HG02678 (cell line): ENCODE measurements around the gene ZNF354C.
"Not testable (repeated sequence)": the region's sequence is repeated elsewhere in the genome, so short reads cannot be mapped to it uniquely, and the experiment has no call there.

ENCODE experiments used
- ATAC-seq: cut with Tn5 transposase; IDR thresholded peaks from one replicate; pipeline ENCODE4 v1.9.1; 2021; ENCODE audit warnings: mild to moderate bottlenecking, moderate library complexity; ENCODE audit not compliant: unreplicated experiment

The ZNF354C gene

DNA sequence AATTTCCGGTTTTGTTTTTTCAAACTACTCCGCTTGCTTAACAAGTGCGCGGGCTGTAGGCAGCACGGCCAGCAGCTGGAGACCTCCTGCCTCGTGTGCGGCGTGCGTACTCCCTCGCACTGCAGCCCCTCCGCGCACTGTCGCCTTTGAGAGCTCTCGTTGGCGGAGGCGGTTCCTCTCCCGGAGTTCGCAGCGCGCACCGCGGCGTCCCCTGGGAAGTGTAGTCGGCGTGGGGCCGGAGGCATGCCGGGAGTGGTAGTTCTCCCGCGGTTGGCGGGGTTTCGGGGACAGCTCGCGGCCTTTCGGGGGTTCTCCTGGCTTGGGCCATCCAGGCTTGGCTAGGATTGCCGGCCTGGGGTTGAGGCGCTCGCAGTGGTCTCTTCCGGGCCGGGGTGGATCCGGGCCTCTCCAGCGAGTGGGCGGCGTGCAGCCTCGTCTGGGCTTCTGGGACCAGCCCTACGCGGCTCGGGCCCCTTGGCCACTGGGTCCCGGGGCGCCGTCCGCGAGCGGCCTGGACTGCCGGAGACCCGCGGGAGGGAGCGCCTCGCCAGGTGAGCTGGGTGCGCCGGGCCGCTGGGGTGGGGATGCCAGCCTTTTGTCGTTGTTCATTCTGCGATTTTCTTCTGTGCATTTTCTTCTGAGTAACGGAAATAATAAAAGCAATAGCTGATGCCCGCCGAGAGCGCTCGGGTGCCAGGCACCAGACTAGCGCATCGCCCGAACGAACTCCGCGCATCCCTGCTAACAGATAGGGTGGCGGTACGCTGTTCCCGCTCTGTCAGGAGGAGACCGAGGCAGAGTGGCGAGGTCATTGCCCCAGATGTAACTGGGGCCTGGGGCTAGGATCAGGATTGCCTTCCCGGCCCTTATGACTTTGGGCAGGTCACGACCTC lies at the start of gene ZNF354C:
Gene ZNF354C, plus strand, starts transcription at position 258 of the 893 bp plus-strand sequence. CDS start 1,696 bp downstream, outside the sequence.
- ATAC-seq = peak; percentile 92

DNA sequence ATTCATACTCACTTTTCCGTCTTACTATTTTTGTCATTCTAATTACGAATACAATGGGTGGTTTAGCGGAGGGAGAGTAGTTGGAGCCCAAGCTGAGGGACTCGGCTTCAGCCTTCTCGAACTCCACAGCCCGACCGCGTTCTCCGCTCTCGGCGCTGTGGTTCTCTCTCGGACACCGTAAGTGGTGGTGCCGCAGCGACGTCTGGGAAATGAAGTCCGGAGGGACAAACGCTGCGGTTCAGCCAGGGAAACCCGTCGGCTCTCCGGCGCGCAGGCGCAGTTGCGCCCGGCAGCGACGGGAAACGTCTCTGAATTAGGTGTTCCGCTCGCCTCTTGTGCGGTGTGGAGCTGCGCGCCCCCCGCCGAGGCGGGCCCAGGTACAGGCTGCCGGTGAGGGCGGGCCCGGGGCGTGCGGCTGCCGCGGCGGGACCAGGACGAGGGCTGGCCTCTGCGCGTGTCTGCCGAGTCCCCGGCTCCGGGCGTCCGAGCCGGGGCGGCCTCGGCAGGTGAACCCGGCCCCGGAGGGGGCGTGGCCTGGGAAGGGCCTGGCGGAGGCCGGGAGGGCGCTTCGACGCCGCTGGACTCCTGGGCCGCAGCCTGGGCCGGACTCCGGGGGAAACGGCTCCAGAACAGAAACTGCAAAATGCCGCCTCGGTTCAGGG lies 36.5 kb upstream of the ZNF354C start, which contains the start of gene ZNF879:
Gene ZNF879, plus strand, starts transcription at position 277 of the 662 bp plus-strand sequence. CDS start 1,201 bp downstream, outside the sequence.
- peak; percentile 87 for ATAC-seq

DNA sequence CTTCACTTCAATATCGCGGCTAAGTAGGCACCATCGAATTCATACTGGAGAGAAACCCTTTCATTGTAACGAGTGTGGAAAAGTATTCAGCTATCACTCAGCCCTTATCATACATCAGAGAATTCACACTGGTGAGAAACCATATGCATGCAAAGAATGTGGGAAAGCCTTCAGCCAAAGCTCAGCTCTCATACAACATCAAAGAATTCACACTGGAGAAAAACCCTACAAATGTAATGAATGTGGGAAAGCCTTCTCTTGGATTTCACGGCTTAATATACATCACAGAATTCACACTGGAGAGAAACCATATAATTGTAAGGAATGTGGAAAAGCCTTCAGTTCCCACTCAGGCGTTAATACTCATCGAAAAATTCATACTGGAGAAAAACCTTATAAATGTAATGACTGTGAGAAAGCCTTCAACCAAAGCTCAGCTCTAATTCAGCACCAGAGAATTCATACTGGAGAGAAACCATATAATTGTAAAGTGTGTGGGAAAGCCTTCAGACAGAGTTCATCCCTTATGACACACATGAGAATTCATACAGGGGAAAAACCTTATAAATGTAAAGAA lies 27.1 kb upstream of the ZNF354C start:
- no peak for ATAC-seq

DNA sequence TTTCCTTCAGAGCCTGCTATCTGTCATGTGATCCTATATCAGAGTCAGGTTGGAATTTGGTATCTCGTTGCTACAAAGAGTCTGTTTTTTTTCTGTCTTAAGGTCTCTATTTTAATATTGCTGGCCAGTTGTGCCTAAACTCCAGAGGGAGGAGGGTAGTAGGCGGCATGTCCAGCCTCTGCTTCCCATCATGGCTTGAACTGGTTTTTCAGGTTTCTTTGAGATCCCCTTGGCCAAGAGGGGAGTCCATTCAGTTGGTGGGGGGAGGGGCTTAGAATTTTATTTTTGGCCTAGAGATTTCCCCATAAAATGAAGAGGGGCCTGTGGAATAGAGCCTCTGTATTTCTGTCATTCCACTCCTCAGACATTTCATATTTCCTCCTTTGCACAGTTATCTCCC lies 15.4 kb upstream of the ZNF354C start:
- no peak for ATAC-seq

DNA sequence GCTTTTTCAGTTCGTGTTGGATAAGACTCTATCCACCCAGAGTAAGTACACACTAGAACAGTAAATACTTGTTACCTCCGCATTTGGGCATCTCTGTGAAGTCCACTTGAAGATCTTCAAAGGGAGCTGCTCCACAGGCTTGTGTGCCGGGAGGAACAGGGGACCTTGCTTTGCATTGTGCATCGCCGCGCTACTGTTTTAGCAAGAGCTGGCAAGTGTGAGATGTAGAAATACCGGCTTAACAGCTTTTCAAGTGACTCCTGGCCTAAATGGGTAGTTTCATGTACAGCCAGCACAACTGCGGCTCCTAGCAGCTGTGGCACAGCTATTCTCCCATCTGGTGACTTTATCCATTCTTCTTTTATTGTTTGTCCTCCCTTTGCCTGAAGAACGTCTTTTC lies 8.4 kb upstream of the ZNF354C start:
- no peak for ATAC-seq

DNA sequence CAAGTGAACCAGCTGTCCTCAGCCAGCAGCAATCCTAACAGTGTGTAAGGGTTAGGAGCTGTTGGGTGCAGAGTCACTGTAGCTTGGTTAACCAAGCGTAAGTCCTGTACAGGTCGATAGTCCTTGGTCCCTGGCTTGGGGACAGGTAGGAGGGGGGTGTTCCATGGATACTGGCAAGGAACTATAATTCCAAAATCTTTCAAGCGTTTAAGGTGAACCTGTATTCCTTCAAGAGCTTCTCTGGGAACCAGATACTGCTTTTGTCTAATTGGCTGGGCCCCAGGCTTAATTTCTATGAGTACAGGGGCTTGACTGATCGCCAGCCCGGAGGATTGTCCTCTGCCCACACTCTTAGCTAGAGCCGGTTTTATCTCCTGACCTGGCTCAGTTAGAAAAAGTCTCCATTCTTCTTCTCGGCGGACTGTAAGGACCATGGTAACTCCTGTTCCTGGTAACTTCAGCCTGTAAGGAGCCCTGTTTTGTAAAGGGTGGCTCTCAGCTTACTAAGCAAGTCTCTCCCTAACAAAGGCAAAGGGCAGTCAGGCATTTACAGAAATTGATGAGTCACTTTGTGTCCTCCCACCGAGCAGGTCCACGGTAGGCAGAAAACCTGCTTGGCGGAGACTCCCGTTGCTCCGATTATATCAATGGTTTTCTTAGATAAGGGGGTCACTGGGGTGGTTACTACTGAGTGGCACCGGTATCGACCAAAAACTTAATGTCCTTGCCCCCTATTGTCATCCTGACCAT lies 6.0 kb upstream of the ZNF354C start:
- no peak for ATAC-seq

DNA sequence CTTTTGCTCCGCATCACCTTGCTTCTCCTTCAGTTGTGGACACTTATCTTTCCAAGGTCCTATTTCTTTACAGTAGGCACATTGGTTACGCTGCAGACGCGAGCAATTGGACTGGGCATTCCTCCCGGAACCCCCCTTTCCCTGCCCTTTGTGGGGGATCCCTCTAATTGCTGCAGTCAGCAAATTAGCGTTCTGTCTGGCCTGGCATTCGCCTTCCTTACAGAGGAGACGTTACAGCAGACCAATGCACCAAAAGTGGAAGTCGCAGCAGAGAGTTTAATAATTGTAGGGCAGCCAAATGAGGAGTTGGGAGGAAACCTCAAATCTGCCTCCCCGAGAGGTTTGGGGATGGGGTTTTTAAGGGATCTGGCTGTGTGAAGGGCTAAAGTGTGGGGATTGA lies 5.3 kb upstream of the ZNF354C start:
- ATAC-seq = no peak

DNA sequence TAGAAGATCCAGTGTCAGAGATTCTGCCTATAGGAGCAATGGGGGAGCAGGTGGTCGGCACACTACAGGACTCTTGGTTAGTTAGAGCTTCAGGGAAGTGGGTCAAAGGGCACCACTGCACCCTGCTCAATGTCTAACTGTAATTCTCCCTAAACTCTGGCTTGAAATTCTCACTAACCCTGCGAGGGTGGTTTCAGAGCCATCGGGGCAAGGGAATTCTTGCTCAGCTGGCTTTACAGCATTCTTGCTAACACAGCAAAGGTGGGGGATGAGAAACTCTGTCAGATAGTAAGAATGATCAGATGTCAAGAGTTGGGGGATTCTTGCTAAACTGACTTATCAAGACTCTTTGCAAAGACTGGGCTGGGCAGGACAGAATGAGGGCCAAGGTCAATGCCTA lies 4.7 kb upstream of the ZNF354C start:
- ATAC-seq = no peak

DNA sequence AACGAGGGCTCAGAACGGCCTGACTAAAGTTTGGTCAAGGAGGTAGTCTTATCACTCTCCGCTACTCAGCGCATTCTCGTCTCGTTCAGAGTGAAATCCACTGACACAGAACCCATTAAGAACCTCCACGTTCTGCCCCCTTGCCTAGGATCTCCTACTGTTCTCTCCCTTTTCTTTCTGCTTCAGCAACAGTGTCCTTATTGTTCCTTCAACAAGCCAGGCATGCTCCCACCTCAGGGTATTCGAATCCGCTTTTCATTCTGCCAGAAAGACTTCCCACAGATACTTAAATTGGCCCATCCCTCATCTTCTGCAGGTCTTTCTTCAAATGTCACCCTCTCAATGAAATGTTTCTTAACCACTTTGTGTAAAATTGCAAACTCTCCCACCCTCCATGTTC lies 4.3 kb upstream of the ZNF354C start:
- no peak for ATAC-seq

DNA sequence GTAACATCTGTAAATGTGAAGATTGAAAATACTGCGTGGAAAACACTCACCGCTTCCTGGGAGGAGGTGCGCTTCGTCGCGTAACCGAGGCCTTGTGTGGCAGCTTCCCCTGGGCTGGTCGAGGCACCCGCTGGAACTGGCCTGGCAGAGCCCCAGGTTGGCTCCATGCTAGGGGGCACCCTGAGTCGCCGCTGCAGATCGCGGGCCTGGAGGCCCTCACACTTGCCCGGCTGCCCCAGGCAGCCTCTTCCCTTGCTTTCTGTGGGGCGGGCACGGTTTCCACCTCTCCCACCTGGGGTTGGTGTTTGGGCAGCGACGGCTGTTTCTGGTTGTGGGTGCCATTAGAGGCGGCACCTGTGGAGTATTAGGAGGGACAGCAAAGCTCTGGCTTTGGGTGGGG lies 852 bp downstream of the ZNF354C start:
- no peak for ATAC-seq

DNA sequence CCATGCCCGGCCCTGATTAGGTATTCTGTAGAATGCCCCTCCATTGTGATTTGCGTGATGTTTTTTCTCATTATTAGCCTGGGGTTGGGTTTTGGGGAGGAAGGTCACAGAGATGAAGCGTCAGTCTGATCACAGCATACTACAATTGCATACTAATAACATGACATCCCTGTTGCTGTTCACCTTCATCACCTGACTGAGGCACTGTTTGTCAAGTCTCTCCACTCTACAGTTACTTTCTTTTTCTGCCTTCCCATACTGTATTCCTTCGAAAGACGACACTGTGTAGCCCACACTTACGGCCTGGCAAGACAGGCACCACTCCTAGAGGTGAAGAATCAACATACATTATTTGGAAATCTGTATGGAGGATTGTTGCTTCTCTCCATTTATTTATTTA lies 5.5 kb downstream of the ZNF354C start:
- no peak for ATAC-seq

DNA sequence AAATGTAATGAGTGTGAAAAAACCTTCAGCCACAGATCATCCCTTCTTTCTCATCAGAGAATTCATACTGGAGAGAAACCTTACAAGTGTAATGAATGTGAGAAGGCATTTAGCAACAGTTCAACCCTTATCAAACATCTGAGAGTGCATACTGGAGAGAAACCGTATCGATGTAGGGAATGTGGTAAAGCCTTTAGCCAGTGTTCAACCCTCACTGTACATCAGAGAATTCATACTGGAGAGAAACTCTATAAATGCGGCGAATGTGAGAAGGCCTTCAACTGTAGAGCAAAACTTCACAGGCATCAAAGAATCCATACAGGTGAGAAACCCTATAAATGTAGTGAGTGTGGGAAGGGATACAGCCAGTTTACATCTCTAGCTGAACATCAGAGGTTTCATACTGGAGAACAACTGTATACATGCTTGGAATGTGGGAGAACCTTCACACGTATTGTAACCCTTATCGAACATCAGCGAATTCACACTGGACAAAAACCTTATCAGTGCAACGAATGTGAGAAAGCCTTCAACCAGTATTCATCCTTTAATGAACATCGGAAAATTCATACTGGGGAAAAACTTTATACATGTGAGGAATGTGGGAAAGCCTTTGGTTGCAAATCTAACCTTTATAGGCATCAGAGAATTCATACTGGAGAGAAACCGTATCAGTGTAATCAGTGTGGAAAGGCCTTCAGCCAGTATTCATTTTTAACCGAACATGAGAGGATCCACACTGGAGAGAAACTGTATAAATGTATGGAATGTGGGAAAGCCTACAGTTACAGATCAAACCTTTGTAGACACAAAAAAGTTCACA lies 19.2 kb downstream of the ZNF354C start:
- ATAC-seq = no peak

DNA sequence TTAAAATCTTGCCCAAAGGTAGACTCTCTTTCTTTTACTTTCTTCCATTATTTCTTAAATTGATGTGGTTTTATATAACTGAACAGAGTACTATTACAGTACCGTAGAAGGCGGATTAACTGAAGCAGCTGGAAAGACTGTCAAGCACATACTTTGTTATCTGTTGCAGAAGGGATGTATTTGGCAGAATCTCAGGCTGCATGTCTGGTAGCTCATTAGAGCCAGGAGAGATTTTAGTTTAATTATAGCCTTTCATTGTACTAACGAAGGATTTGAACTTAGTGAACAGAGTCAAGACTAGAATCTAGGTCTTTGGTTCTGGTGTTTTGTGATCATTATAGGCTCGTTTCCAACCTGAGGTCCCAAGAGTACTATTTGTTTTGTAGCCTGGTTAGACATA lies 20.6 kb downstream of the ZNF354C start:
- ATAC-seq = no peak

DNA sequence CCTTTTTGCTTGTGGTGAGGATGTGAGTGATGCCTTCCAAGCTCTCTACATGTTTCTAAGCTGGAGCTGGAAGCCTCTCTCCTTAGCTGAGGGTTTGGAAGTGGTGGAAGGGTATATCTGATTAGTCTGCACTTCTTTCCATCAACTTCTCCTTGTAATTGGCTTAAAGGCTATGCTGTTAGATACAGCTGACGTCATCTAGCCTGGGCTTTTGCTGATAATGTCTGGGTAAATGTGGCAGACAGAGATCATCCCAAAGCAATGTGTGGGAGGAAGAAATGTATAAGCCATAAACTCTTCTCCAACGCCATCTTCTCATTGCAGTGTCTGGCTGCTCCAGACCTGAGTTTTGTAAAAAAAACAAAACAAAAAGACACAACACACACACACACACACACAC lies 29.3 kb downstream of the ZNF354C start:
- no peak for ATAC-seq

DNA sequence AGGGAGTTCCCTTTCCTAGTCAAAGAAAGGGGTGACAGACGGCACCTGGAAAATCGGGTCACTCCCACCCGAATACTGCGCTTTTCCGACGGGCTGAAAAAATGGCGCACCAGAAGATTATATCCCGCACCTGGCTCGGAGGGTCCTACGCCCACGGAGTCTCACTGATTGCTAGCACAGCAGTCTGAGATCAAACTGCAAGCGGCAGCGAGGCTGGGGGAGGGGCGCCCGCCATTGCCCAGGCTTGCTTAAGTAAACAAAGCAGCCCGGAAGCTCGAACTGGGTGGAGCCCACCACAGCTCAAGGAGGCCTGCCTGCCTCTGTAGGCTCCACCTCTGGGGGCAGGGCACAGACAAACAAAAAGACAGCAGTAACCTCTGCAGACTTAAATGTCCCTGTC lies 41.1 kb downstream of the ZNF354C start:
- not testable (repeated sequence) for ATAC-seq

DNA sequence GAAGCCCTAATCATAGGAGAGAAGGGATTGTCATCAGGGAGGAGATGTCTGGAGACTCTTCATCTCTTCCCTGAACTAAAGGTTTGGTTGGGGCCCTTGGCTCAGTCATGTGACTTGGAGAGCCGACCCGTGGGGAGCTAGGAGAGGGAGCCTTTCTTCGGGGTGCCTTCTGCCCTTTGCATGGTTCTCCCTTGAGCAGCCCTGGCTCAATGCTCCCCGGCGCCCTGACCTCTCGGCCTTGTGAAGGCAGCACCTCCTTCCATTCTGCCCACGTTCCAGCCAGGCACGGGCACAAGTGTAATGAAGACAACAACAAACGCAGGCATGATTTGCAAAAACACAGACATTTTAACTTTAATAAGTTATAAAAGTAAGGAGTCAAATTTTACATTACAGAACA lies 50.4 kb downstream of the ZNF354C start:
- ATAC-seq = no peak

DNA sequence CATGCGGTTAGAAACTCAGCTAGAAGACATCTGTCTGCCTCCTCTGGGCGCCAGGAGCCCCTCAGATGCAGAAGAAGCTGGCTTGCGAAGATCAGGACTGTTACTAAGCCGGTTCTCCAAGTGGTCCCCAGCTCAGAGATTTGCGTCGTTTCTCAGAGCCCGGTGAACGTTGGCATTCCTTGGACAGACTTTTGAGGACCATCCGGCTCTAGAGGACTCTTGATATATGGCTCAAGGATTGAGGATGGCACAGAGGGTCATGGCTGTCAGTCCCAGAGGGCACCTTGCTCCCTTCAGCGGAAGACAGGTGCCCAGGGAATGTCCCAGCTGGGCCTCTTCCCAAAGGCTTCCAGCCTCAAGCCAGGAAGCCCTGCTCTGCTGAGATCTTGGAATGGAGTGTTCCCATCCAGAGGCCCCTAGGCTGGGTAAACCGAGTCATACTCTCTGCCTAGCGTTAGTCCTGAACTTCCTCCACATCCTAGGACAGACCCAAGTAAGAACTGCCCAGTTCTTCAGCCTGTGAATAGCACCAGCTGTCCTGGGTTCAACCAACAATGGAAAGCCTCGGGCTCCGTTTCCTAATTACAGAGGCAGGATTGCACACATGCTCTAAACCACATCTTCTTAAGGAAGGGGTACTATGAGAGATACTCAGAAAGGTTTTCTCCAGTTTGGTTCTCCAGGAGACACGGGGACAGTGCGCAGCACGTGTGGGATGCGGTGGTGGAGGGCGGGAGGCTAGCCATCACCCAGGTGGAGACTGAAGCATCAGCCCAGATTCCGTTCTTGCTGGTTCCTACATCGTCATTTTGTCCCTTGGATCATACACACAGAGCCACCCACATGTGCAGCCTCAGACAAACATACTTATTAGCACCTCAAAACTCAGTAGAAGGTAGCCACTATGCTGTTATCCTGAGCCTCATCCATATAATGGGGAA lies 51.4 kb downstream of the ZNF354C start:
- ATAC-seq = no peak

DNA sequence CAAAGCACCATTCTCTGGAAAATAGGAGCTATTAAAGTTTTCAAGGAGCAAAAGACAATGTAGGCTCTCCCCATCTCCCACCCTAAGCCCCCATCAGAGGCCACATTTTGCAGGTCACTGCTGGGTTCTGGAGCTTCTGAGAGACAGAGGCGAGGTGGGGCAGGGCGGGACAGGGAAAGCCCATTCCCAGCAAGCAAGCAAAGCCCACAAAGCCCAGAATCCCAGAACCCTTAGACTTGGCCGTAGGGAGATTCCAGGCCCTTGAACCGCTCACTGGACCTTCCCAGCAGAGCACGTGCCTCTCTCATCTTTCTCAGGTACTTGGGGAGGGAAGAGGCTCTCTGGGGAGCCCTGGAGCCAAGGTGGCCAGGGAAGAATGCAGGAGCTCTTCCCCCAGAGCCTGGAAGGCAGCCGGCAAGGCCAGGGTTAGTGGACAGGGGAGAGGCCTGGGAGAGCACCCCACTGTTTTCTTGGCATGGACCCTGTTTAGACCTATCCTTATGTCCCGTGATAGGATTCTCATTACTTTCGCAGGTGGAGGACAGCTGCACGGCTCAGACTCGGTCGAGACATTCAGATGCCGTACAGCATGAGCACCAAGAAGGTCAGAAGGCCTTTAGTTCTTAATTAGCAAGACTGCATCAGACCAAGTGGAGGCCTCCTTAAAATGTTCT lies 52.4 kb downstream of the ZNF354C start:
- no peak for ATAC-seq

DNA sequence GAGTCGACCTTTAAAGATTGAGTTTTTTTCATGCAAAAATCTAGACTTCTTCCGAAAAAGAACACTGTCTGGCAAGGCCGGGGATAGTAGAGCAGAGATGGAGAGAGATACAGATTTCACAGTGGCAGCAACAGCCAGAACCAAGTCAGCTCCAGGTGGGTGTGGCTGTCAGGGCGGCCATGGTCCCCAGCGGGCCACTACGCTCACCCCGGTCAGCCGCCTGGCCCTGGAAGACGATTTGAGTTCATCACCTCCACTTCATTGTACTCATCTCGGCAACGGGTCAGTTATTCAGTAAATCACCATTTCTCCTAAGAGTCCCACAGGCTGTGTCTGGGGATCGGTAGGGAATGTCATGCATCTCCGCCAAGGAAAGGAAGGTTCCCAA lies 53.0 kb downstream of the ZNF354C start:
- ATAC-seq = no peak
